Measurements from ENCODE around the gene APCDD1L. TPM values are rescaled to one million over a fixed set of nuclear protein-coding genes. Genes with fewer than 3 reads are reported as not detected.

The APCDD1L gene
- total RNA-seq, 1 experiment from 2014 or later, result not detected

DNA sequence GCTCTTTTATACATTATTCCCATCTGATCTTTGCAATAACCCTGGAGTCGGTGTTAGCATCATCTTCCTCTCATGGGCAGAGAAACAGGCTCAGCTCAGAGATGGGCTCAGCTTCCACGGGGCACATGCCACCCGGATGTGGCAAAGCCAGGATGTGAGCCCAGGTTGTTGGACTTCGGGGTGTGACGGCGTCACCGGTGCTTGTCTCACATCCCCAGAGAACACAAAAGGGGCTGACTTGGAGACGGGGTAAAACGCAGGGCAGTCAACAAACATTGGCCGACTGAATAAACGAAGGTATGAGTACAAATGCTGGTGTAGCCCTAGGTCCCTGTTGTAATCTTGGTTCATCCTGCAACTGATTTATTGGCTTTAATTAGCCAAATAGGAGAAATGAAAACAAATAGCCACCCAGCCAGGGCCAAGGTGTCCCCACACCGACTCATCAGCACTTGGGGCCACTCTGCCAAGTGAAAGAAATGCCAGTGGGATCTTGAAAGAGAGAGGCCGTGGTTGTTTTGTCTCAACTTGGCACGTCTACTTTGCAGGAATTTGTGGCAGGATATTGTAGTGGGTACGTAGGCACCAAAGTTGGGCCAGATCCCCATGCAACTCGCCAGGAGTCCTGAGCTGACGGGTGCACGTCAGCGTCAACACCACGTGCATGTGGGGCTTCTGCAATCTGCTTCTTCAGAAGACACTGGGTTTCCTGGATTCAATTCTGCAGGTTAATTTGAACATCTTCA is 42.8 kb downstream of the APCDD1L start:
- no peaks in the 10 kb centered on the region for H3K4me1 ChIP-seq
- H3K27me3 Mint-ChIP-seq (ENCODE audit: insufficient read depth, unreplicated experiment), result no peaks in the 10 kb centered on the region
- peaks cover under 1% of the 10 kb centered on the region; the same call in 1 of the 2 replicates for H3K9me3 ChIP-seq
- H3K27me3 ChIP-seq (replicated peaks; ENCODE audit: control insufficient read depth, insufficient read depth, low read length), result no peaks in the 10 kb centered on the region
- TF ChIP-seq, protein P1, sequence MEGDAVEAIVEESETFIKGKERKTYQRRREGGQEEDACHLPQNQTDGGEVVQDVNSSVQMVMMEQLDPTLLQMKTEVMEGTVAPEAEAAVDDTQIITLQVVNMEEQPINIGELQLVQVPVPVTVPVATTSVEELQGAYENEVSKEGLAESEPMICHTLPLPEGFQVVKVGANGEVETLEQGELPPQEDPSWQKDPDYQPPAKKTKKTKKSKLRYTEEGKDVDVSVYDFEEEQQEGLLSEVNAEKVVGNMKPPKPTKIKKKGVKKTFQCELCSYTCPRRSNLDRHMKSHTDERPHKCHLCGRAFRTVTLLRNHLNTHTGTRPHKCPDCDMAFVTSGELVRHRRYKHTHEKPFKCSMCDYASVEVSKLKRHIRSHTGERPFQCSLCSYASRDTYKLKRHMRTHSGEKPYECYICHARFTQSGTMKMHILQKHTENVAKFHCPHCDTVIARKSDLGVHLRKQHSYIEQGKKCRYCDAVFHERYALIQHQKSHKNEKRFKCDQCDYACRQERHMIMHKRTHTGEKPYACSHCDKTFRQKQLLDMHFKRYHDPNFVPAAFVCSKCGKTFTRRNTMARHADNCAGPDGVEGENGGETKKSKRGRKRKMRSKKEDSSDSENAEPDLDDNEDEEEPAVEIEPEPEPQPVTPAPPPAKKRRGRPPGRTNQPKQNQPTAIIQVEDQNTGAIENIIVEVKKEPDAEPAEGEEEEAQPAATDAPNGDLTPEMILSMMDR (IDR thresholded peaks at IDR 0.05; ENCODE audit: insufficient read depth in 1 of 2, low read depth in 1 of 2, low read length in 1 of 2, severe bottlenecking in 1 of 2, unreplicated experiment in 1 of 2), result no peak
- BruUV-seq (replicated peaks), result no TSS peak
- POLR2A ChIA-PET, result no interaction called here
- no peak overlapping the region for H3K27ac Mint-ChIP-seq (ENCODE audit: unreplicated experiment)
- H3K9me3 Mint-ChIP-seq (ENCODE audit: unreplicated experiment), result peaks cover 11% of the 10 kb centered on the region
- peak in 1 of 2 experiments; percentile 31 for DNase-seq
- no peak overlapping the region for H3K4me3 Mint-ChIP-seq (ENCODE audit: unreplicated experiment)
- CTCF ChIA-PET, result interaction anchor here (1.5 kb wide), 1 partner anchor 179 kb away, joined by 4 read pairs; the partner anchor contains the start of gene STX16
- no peaks in the 10 kb centered on the region for H3K36me3 ChIP-seq (ENCODE audit: control insufficient read depth, insufficient read depth, low read length)
- no peak overlapping the region for H3K4me3 ChIP-seq (ENCODE audit: low read depth, low read length)
- no peaks in the 10 kb centered on the region for H3K4me1 Mint-ChIP-seq (ENCODE audit: low read depth, unreplicated experiment)
- intact Hi-C loops (cut with micrococcal nuclease; ENCODE audit: unreplicated experiment), result loop anchor here (10.0 kb wide), 1 partner anchor 362 kb away; no protein-coding TSS in a partner anchor
- H3K36me3 Mint-ChIP-seq (ENCODE audit: insufficient read depth, unreplicated experiment), result no peaks in the 10 kb centered on the region

DNA sequence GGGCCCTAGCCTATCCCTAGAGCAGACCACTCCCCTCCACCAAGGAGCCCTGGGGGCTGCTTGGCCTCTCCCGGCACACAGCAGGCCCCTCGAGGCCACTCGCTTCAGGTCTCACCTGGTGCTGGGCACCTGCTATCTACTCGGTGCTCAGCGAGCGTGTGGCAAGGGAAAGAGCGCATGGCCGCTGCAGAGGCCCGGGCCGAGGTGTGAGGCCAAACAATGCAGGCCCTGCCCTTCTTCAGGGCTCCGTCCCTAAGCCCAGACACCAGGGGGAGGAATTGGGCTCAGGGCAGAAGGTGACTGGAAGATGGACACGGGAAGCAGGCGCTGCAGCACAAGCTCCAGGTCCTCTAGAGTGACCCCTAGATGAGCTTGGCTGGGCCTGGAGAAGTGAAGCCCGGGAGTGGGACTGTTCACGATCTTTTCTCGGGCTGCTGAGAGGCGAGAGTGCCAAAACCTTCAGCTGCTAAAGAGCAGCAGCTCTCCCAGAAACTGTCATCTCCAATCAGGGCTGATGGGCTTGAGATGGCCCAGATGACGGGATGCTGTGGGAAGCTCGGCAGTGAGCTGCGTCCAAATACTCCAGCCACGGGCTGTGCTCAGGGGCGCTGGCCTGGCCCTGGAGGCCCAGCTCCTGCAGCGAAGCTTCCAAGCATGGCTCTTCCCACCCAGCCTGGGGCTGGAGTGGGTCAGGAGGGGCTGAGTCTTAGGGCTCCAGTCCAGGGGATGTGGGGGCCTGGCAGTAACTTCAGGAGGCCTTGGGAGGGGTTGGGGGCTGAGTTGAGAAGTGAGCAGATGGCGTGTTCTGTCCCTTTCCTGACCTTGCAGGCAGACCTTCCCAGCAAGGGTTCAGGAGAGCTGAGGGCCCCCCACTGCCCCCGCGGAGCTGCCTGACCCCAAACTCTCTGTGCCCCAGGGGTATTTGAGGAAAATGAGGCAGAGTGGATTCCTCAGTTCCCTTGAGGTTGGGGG is 43.7 kb downstream of the APCDD1L start:
- Mint-ChIP-seq H3K4me1 (ENCODE audit: low read depth, unreplicated experiment) (no peaks in the 10 kb centered on the region), H3K9me3 (ENCODE audit: unreplicated experiment) (peaks cover under 1% of the 10 kb centered on the region), H3K36me3 (ENCODE audit: insufficient read depth, unreplicated experiment) (no peaks in the 10 kb centered on the region), H3K27me3 (ENCODE audit: insufficient read depth, unreplicated experiment) (no peaks in the 10 kb centered on the region), H3K27ac (ENCODE audit: unreplicated experiment) (no peak overlapping the region), H3K4me3 (ENCODE audit: unreplicated experiment) (no peak overlapping the region)
- Histone ChIP-seq H3K36me3 (ENCODE audit: control insufficient read depth, insufficient read depth, low read length) (no peaks in the 10 kb centered on the region), H3K27me3 (replicated peaks; ENCODE audit: control insufficient read depth, insufficient read depth, low read length) (no peaks in the 10 kb centered on the region), H3K4me1 (no peaks in the 10 kb centered on the region), H3K9me3 (no peaks in the 10 kb centered on the region), H3K4me3 (ENCODE audit: low read depth, low read length) (no peak overlapping the region)
- no TSS peak for BruUV-seq (replicated peaks)
- intact Hi-C loops (cut with micrococcal nuclease; ENCODE audit: unreplicated experiment), result loop anchor here (10.0 kb wide), 1 partner anchor 363 kb away; no protein-coding TSS in a partner anchor
- peak in 1 of 2 experiments; percentile 51 for DNase-seq
- TF ChIP-seq, protein P1 (IDR thresholded peaks at IDR 0.05; ENCODE audit: insufficient read depth in 1 of 2, low read depth in 1 of 2, low read length in 1 of 2, severe bottlenecking in 1 of 2, unreplicated experiment in 1 of 2), result peak in 1 of 2 experiments; percentile 29
- ChIA-PET CTCF (interaction anchor here (0.6 to 1.1 kb wide), 2 partner anchors 222 to 280 kb away, joined by 3 read pairs; no protein-coding TSS in a partner anchor), POLR2A (no interaction called here)
